ACC112 (cell line): ENCODE measurements around the gene WSB1.
"Not testable (repeated sequence)": the region's sequence is repeated elsewhere in the genome, so short reads cannot be mapped to it uniquely, and the experiment has no call there.

Source experiments
- H2AFZ ChIP-seq: fragments of 200-600 bp; sonication (generic); one replicate; pipeline ENCODE4 v1.6.0; 2017; ENCODE audit warnings: antibody characterized with exemption, low read length; ENCODE audit not compliant: unreplicated experiment
- H3K27ac ChIP-seq: fragments of 200-600 bp; sonication (generic); 2 replicates; pipeline ENCODE4 v1.5.1; 2014; ENCODE audit warnings: low read depth, mild to moderate bottlenecking, antibody characterized with exemption, low read length, moderate library complexity
- H3K27me3 ChIP-seq: fragments of 200-600 bp; sonication (generic); 2 replicates; pipeline ENCODE4 v1.6.1; 2014; ENCODE audit warnings: mild to moderate bottlenecking, antibody characterized with exemption, low read length, moderate library complexity, mixed read lengths; ENCODE audit not compliant: insufficient read depth
- H3K36me3 ChIP-seq: fragments of 200-600 bp; sonication (generic); 2 replicates; pipeline ENCODE4 v1.6.1; 2016; ENCODE audit warnings: mild to moderate bottlenecking, antibody characterized with exemption, low read length, moderate library complexity, mixed read lengths; ENCODE audit not compliant: insufficient read depth
- H3K4me1 ChIP-seq: fragments of 200-600 bp; sonication (generic); one replicate; pipeline ENCODE4 v1.6.1; 2016; ENCODE audit warnings: low read length, mixed read lengths; ENCODE audit not compliant: insufficient read depth, unreplicated experiment, control insufficient read depth
- H3K4me3 ChIP-seq: fragments of 200-600 bp; sonication (generic); 2 replicates; pipeline ENCODE4 v1.5.1; 2014; ENCODE audit warnings: mild to moderate bottlenecking, low read depth, low read length
- H3K79me2 ChIP-seq: fragments of 200-600 bp; sonication (generic); one replicate; pipeline ENCODE4 v1.6.0; 2016; ENCODE audit warnings: low read length; ENCODE audit not compliant: control insufficient read depth, unreplicated experiment, insufficient read depth

WSB1 gene

GRCh38 chr17:27257031-27257357 is 36.9 kb upstream of the WSB1 start:
- Histone ChIP-seq H3K79me2 (no peaks in the 10 kb centered on the region), H2AFZ (no peak overlapping the region), H3K27ac (no peak overlapping the region), H3K27me3 (no peaks in the 10 kb centered on the region), H3K36me3 (no peaks in the 10 kb centered on the region), H3K4me3 (no peak overlapping the region), H3K4me1 (peaks cover 10% of the 10 kb centered on the region)

GRCh38 chr17:27259356-27259755 is 34.6 kb upstream of the WSB1 start:
- Histone ChIP-seq H2AFZ (no peak overlapping the region), H3K27ac (no peak overlapping the region), H3K4me1 (peaks cover 10% of the 10 kb centered on the region), H3K4me3 (no peak overlapping the region), H3K27me3 (no peaks in the 10 kb centered on the region), H3K79me2 (no peaks in the 10 kb centered on the region), H3K36me3 (no peaks in the 10 kb centered on the region)

GRCh38 chr17:27263386-27263785 is 30.5 kb upstream of the WSB1 start:
- no peaks in the 10 kb centered on the region for H3K36me3 ChIP-seq
- no peak overlapping the region for H3K27ac ChIP-seq
- H2AFZ ChIP-seq, result no peak overlapping the region
- peaks cover 6% of the 10 kb centered on the region; the same call in 1 of the 2 replicates for H3K27me3 ChIP-seq
- no peaks in the 10 kb centered on the region for H3K79me2 ChIP-seq
- no peak overlapping the region for H3K4me3 ChIP-seq
- H3K4me1 ChIP-seq, result no peaks in the 10 kb centered on the region

GRCh38 chr17:27264068-27264812 is 29.7 kb upstream of the WSB1 start:
- Histone ChIP-seq H3K36me3 (no peaks in the 10 kb centered on the region), H3K4me1 (no peaks in the 10 kb centered on the region), H3K4me3 (no peak overlapping the region), H3K27me3 (peaks cover 15% of the 10 kb centered on the region; the same call in 1 of the 2 replicates), H2AFZ (no peak overlapping the region), H3K27ac (no peak overlapping the region), H3K79me2 (no peaks in the 10 kb centered on the region)

- Histone ChIP-seq H3K4me1 (no peaks in the 10 kb centered on the region), H3K4me3 (no peak overlapping the region), H3K36me3 (no peaks in the 10 kb centered on the region), H3K79me2 (no peaks in the 10 kb centered on the region), H2AFZ (no peak overlapping the region), H3K27me3 (peaks cover 24% of the 10 kb centered on the region), H3K27ac (no peak overlapping the region)
These were observed 28.6 kb upstream of the WSB1 start for GRCh38 chr17:27265333-27265732.

- Histone ChIP-seq H3K4me1 (no peaks in the 10 kb centered on the region), H3K27ac (no peak overlapping the region), H2AFZ (no peak overlapping the region), H3K4me3 (no peak overlapping the region), H3K79me2 (no peaks in the 10 kb centered on the region), H3K36me3 (no peaks in the 10 kb centered on the region), H3K27me3 (peaks cover 24% of the 10 kb centered on the region)
These were observed 27.7 kb upstream of the WSB1 start for GRCh38 chr17:27266228-27266627.

- no peak overlapping the region for H2AFZ ChIP-seq
- no peaks in the 10 kb centered on the region for H3K36me3 ChIP-seq
- peaks cover 26% of the 10 kb centered on the region for H3K27me3 ChIP-seq
- H3K4me3 ChIP-seq, result no peak overlapping the region
- no peak overlapping the region for H3K27ac ChIP-seq
- H3K79me2 ChIP-seq, result no peaks in the 10 kb centered on the region
- no peaks in the 10 kb centered on the region for H3K4me1 ChIP-seq
These were observed 25.4 kb upstream of the WSB1 start for GRCh38 chr17:27268394-27269085.

GRCh38 chr17:27269201-27269600 is 24.7 kb upstream of the WSB1 start:
- H2AFZ ChIP-seq, result no peak overlapping the region
- H3K27ac ChIP-seq, result no peak overlapping the region
- H3K27me3 ChIP-seq, result peaks cover 30% of the 10 kb centered on the region
- H3K36me3 ChIP-seq, result no peaks in the 10 kb centered on the region
- H3K79me2 ChIP-seq, result no peaks in the 10 kb centered on the region
- no peaks in the 10 kb centered on the region for H3K4me1 ChIP-seq
- no peak overlapping the region for H3K4me3 ChIP-seq

- Histone ChIP-seq H3K4me3 (no peak overlapping the region), H3K4me1 (no peaks in the 10 kb centered on the region), H3K36me3 (no peaks in the 10 kb centered on the region), H2AFZ (no peak overlapping the region), H3K27me3 (peaks cover 30% of the 10 kb centered on the region), H3K79me2 (no peaks in the 10 kb centered on the region), H3K27ac (no peak overlapping the region)
These were observed 23.9 kb upstream of the WSB1 start for GRCh38 chr17:27269974-27270373.

- Histone ChIP-seq H2AFZ (no peak overlapping the region), H3K27me3 (peaks cover 6% of the 10 kb centered on the region; the same call in 1 of the 2 replicates), H3K36me3 (no peaks in the 10 kb centered on the region), H3K27ac (no peak overlapping the region), H3K4me3 (no peak overlapping the region), H3K79me2 (no peaks in the 10 kb centered on the region), H3K4me1 (peaks cover 1% of the 10 kb centered on the region)
These were observed 17.2 kb upstream of the WSB1 start for GRCh38 chr17:27276653-27277156.

- H3K36me3 ChIP-seq, H3K27me3 ChIP-seq, H2AFZ ChIP-seq, H3K27ac ChIP-seq, H3K4me3 ChIP-seq, H3K79me2 ChIP-seq, H3K4me1 ChIP-seq: not testable (repeated sequence)
These were observed 14.8 kb upstream of the WSB1 start for GRCh38 chr17:27279132-27279531.
